HG03060 (cell line): ENCODE data around the gene MCF2L.

Experiments used
- ATAC-seq: cut with Tn5 transposase; IDR thresholded peaks from one replicate; pipeline ENCODE4 v1.9.1; 2021; ENCODE audit warnings: low read depth, moderate number of reproducible peaks; ENCODE audit not compliant: unreplicated experiment

Gene MCF2L

GRCh38 chr13:113137691-113138298 is 168.8 kb downstream of the MCF2L start:
- no peak for ATAC-seq

DNA sequence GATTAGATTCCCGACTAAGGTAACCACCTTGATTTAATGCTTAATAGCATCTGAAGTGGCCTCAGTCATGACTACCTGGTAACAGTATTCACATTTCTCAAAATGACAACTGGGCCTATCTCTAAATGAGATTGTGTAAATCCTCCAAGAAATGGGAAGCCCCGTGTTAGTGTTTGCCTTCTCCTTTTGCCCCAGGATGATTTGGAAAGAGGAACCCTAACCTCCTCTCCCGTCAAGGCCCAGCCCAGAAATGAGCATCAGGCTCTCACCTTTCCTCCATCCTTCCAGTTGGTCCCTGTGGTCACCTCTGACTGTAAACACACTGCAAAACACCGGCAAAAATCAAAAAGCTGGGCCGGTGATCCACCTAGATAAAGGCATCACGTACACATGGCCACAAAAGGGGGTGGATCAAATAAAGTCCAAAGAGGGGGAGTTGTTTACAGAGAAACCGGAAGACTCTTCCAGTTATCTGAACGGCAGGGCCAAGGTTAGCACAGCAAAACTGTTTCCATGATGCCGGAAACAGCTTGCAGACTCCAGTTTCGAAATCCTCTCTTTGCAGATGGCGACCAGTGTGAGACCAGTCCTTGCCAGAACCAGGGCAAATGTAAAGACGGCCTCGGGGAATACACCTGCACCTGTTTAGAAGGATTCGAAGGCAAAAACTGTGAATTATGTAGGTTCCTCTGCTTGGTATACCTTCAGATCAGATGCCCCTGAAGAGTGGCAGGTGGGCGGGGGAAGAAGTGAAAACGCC is 170.0 kb downstream of the MCF2L start:
- no peak for ATAC-seq

- ATAC-seq, result no peak
These were observed 170.6 kb downstream of the MCF2L start for GRCh38 chr13:113139577-113139976.

DNA sequence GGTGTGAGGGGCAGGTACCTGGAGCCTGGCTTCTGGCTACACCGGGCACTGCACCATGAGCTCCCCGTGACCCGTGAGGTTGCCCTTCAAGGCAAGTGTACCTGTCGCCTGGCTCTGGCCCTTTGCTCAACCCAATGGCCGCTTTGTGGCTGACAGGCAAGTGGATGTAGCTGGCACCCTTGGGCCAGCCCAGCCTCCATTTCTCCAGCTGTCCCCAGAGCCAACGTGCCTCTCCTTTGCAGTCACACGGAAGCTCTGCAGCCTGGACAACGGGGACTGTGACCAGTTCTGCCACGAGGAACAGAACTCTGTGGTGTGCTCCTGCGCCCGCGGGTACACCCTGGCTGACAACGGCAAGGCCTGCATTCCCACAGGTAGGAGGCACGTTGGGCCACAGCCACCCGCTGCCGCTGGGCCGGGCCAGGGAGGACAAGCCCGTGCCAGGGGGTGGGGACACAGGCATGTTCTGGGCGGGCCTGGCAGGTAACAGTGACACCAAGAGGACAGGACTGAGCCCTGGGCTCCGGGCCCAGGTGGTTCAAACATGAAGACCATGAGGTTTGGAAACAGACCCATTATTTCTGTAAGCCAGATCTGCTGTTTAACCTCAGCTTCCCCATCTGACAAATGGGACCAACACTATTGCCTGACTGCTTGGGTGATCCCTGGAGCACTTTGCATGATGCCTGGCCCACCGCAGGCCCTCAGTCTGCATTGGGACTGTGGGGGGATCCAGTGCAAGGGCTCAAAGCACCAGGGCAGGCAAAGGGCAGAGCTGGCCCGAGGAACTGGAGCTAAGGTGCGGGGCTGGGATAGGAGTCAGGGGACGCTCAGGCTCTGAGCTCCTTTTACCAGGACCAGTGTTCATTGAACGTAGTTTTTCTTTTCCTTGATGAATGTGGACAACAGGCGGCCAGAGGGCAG is 171.9 kb downstream of the MCF2L start:
- no peak for ATAC-seq

DNA sequence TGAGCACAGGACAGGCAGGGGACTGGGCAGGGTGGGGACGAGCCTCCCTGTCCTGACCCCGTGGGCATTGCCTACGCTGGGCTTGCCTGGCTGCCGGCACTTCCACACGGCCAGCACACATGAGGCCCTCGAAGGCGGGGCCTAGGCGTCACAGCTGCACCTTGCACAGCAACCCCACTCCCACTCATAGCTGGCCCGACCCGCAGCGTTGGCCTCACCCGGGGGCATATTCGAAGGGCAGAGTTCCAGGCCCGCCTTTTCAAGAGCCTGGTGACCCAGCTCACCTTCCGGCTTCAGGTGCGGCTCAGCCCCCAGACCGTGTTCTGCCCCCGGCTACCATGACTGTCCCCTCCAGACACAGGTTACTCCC is 172.6 kb downstream of the MCF2L start:
- ATAC-seq, result no peak

GRCh38 chr13:113142876-113143275 is 173.9 kb downstream of the MCF2L start:
- no peak for ATAC-seq

GRCh38 chr13:113143466-113144254 is 174.6 kb downstream of the MCF2L start:
- ATAC-seq, result no peak

GRCh38 chr13:113144255-113144629 is 175.2 kb downstream of the MCF2L start:
- ATAC-seq, result no peak

GRCh38 chr13:113145496-113145895 is 176.5 kb downstream of the MCF2L start:
- ATAC-seq, result no peak

- no peak for ATAC-seq
These were observed 177.0 kb downstream of the MCF2L start for GRCh38 chr13:113145911-113146598.

DNA sequence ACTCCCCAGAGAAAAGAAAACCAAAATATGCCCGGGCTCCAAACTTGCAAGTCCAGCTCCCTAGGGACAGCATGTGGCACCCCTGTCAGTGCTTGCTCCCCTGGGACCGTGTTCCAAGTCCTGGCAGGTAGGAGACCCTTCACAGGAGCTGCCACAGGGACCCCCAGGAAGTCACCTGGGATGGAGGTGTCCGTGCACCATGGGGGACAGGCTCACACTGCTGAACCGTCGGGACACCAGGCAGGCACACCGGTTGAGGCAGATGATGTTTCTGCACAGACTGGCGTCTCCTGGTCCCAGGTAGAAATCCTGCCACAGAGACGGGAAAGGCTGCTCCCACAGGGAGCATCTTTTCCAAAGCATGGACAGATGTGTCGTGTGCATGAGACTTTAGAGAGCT is 177.7 kb downstream of the MCF2L start:
- ATAC-seq, result no peak

- no peak for ATAC-seq
These were observed 178.2 kb downstream of the MCF2L start for GRCh38 chr13:113147206-113147605.

- ATAC-seq, result no peak
These were observed 179.4 kb downstream of the MCF2L start for GRCh38 chr13:113148407-113148806.

DNA sequence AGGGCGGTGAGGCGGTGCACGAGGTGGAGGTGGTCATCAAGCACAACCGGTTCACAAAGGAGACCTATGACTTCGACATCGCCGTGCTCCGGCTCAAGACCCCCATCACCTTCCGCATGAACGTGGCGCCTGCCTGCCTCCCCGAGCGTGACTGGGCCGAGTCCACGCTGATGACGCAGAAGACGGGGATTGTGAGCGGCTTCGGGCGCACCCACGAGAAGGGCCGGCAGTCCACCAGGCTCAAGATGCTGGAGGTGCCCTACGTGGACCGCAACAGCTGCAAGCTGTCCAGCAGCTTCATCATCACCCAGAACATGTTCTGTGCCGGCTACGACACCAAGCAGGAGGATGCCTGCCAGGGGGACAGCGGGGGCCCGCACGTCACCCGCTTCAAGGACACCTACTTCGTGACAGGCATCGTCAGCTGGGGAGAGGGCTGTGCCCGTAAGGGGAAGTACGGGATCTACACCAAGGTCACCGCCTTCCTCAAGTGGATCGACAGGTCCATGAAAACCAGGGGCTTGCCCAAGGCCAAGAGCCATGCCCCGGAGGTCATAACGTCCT is 180.0 kb downstream of the MCF2L start:
- no peak for ATAC-seq
